ENCODE results near the gene PRKN.

DNA sequence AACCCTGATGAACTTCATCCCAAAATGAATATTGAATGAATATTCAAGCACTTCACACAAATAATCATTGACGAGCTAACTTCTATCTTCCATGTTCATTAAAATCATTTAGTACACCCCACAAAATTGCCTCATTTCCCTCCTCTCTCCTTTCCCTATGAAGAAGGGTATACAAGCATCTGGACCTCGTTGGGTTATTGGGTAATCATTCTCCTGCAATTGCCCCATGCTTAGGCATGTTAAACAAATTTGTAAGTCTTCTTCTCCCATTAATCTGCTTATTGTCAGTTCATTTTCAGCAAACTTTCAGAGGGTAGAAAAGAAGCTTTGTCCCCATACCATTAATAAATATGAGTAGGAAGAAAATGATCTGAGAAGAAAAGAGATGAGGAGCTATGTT lies 27.6 kb downstream of the PRKN start:
- TF ChIP-seq, protein P1, sequence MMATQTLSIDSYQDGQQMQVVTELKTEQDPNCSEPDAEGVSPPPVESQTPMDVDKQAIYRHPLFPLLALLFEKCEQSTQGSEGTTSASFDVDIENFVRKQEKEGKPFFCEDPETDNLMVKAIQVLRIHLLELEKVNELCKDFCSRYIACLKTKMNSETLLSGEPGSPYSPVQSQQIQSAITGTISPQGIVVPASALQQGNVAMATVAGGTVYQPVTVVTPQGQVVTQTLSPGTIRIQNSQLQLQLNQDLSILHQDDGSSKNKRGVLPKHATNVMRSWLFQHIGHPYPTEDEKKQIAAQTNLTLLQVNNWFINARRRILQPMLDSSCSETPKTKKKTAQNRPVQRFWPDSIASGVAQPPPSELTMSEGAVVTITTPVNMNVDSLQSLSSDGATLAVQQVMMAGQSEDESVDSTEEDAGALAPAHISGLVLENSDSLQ (IDR thresholded peaks at IDR 0.05) = no peak
- no peak for TF ChIP-seq L3MBTL2 (conservative IDR thresholded peaks at IDR 0.05)
- no peak for TF ChIP-seq FOXM1 (IDR thresholded peaks at IDR 0.05; ENCODE audit: borderline replicate concordance)
- TF ChIP-seq BHLHE40 (IDR thresholded peaks at IDR 0.05; ENCODE audit: borderline replicate concordance) = no peak

Measured in HEK293T (cell line).